GM10847 (cell line): Measurements from ENCODE around the gene ZNF71.

Source experiments
- POLR2A ChIP-seq: IDR thresholded peaks from 2 replicates; pipeline ENCODE4 v1.6.1; 2011; ENCODE audit not compliant: insufficient read length; ENCODE audit errors: extremely low read depth

Gene ZNF71

DNA sequence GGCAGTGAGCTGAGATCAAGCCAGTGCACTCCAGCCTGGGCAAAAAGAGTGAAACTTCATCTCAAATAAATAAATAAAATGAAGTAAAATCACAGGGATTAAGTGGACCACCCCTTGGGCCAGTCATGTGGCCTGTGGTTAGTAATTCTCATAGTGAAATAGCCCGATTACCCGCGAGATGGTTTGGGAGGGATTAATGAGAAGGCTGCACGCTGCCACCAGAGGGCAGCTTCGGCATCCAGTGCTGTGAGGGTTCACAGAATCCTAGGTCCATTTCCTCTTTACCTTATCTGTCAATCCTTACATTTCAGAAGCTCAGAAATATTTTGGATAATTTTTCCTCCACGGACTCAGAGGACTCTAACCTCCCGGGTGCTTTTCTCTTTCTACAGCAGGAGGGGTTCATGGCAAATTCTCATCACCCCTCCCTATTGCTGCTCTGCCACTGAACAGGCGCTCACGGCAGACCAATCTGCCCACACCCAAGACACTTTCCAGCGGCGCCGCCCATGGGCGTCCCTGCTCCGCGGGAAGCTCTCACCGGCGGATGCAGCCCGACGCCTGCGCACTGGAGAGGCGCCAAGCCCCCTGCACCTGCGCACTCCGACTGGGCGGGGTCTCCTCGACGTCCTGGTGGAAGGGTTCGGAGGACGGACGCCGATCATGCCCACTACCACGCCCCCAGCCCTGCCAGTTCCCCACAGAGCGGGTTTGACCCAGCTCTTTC lies 65.4 kb downstream of the ZNF71 start:
- TF ChIP-seq POLR2A: no peak

DNA sequence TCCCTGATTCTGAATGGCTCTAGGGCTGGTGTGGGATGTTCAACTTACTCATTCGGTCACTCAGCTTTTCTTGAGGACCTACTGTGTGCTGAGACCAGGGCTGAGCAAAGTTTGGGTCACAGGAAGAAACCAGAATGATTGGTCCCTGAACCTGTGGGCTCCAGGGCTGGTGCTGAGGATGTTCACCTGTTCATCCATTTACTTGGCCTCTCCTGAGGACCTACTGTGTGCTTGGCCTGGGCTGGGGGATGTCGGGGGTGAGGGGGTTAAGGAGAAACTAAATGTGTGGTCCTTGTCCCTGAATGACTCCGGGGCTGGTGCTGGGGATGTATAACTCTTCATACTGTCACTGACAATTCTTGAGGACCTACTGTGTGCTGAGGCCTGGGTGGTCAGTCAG lies 66.1 kb downstream of the ZNF71 start:
- no peak for TF ChIP-seq POLR2A

DNA sequence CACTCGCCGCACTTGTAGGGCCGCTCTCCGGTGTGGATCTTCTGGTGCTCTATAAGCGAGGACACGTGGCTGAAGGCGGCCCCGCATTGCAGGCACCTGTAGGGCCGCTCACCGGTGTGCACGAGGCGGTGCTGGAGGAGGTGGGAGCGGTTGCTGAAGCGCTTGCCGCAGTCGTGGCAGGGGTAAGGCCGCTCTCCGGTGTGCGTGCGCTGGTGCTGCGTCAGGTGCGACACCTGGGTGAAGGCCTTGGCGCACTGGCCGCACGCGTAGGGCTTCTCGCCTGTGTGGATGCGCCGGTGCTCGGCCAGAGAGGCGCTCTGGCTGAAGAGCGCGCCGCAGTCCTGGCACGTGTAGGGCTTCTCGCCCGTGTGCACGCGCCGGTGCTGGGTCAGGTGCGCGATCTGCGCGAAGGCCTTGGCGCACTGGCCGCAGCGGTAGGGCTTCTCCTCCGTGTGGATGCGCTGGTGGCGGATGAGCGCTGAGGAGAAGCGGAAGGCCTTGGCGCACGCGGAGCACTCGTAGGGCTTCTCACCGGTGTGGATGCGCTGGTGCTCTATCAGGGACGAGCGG lies 68.9 kb downstream of the ZNF71 start:
- no peak for TF ChIP-seq POLR2A

DNA sequence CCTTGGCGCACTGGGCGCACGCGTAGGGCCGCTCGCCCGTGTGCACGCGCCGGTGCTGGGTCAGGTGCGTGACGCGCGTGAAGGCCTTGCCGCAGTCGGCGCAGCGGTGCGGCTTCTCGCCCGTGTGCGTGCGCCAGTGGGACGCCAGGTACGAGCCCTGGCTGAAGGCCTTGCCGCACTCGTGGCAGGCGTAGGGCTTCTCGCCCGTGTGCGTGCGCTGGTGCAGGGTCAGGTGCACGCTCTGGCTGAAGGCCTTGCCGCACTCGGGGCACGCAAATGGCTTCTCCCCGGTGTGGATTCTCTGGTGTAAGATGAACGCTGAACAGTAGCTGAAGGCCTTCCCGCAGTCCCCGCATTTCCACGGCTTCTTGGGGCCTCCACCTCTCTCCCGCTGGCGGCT lies 69.4 kb downstream of the ZNF71 start:
- TF ChIP-seq POLR2A: no peak

DNA sequence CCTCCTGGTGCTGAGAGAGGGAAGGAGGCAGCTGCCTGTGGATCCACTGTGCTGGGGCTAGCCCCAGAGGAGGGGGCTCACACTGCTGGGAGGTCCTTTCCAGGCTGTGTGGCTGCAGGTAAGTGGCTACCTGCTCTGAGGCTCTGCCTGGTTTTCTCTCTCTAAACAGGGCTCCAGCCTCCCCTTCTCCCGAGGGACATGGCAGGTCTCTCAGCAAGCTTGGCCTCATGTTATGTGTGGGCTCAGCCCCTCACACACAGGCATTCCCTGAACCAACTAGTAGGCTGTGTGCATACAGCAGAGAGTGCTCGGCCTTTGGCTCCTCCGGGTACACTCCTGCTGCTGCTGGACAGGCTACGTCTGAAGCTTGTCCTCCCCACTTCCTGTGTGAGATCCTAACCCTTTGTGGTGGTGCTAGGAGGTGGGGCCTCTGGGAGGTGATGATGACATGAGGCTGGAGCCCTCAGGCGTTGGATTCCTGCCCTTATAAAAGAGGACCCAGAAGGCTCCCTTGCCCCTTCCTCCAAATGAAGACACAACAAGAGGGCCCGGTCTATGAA lies 72.3 kb downstream of the ZNF71 start:
- TF ChIP-seq POLR2A: no peak

DNA sequence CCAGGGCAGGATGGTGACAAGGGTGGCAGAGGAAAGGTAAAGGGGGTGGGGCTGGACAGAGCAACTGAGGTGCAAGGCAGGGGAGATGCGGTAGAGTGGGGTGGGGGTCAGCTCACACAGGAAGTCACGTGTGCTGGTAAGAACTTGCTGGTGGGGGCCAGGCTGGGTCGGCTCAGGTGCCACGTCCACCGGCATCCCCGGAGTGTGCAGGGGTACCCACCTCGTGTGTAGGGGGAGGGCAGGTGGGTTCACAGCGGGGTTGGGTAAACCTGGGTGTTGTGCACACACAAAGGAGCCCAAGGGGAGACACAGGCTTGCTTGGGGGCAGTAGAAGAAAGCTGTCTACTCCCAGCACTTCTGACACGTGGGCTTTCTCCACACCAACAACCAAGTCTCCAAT lies 73.6 kb downstream of the ZNF71 start:
- no peak for TF ChIP-seq POLR2A

DNA sequence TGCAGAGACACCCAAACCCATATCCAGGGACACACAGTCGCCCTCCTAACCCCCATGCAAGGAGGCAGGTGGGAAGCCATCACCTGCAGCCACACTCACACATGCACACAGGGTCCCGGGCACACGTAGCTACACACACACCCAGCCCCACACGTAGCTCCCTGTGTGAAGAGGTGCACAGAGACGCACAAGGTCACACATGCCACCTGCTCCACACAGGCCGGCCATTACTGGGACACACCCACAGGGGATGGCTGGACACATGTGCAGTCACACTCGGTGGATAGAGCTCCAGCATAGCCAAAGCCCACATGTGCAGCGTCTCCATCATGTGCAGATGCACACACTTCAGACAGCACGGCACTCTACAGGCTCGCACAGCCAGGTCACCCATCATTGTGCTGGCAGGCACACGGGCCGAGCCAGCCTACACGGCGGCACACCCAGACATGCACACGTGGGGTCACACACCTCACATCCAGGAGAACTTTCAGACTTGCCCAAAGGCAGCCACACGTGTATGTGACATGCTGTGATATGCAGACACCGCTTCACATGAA lies 75.4 kb downstream of the ZNF71 start:
- no peak for TF ChIP-seq POLR2A

DNA sequence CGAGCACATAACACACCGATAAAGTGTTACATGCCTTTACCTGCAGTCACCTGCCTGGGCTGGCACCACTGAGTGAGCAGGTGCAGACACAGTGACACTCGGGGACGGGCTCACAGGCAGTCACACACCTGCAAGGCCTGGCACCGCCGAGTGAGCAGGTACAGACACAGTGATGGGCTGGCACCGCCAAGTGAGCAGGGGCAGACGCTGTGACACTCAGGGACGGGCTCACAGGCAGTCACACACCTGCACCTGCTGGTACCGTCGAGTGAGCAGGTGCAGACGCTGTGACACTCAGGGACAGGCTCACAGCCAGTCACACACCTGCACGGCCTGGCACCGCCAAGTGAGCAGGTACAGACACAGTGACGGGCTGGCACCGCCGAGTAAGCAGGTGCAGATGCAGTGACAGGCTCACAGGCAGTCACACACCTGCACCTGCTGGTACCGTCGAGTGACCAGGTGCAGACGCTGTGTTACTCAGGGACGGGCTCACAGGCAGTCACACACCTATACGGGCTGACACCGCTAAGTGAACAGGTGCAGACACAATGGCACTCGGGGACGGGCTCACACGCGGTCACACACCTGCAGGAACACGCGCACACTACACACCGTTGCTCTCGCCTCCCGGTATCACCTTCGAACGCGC lies 76.0 kb downstream of the ZNF71 start:
- no peak for TF ChIP-seq POLR2A

DNA sequence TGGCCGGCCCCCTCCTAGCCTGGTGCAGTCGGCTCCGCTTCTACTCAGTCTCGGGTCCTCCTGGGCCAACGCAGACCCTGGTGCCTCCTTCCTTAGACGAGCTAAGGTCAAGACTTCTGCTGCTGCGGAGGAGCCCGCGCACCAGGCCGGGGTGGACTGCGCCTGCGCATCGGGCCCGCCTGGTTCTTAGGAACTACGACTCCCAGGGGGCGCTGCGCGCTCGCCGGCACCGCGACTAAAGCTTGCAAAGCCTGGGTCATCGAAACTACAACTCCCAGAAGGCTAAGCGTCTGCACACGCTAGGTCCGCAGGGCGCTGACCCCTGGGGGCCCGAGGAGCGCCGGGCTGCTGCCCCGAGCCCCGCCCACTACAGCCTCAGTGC lies 76.5 kb downstream of the ZNF71 start, which contains the start of gene ZNF835:
TSS of gene ZNF835 (minus strand) at position 145 of the 382 bp plus-strand sequence. CDS start 6,559 bp downstream, outside the sequence.
- TF ChIP-seq POLR2A: no peak
